Brain microvascular endothelial cell (primary cell): ENCODE data around the gene GRM4.

Experiments
- DNase-seq: peaks from one replicate; pipeline ENCODE4 v3.0.0-alpha.2; 2020
- H3K27ac ChIP-seq: fragments of 250-450 bp; sonication (Bioruptor Pico); 2 replicates; pipeline ENCODE4 v1.5.1; 2020; ENCODE audit warnings: mild to moderate bottlenecking, moderate library complexity
- H3K27me3 ChIP-seq: fragments of 250-450 bp; sonication (Bioruptor Pico); replicated peaks from 2 replicates; pipeline ENCODE4 v1.5.1; 2020; ENCODE audit warnings: mild to moderate bottlenecking
- H3K36me3 ChIP-seq: fragments of 250-450 bp; sonication (Bioruptor Pico); replicated peaks from 2 replicates; pipeline ENCODE4 v1.5.1; 2020; ENCODE audit warnings: mild to moderate bottlenecking
- H3K4me3 ChIP-seq: 2 replicates; pipeline ENCODE4 v1.5.1; 2011; ENCODE audit warnings: low read depth, mild to moderate bottlenecking, control low read depth, low read length, moderate library complexity
- in situ Hi-C: cut with HindIII; loops from 2 replicates; pipeline ENCODE4 v1.10.0; 2017; ENCODE audit warnings: low sequenced_read_pairs, low pct_ligation_motif_present
- TF ChIP-seq, protein P1 (sequence below): IDR thresholded peaks from 2 replicates; pipeline ENCODE4 v1.5.1; 2011; ENCODE audit warnings: low read depth, mild to moderate bottlenecking, moderate library complexity, low read length, control low read depth, inconsistent platforms; ENCODE audit errors: missing control alignments

GRM4 gene

DNA sequence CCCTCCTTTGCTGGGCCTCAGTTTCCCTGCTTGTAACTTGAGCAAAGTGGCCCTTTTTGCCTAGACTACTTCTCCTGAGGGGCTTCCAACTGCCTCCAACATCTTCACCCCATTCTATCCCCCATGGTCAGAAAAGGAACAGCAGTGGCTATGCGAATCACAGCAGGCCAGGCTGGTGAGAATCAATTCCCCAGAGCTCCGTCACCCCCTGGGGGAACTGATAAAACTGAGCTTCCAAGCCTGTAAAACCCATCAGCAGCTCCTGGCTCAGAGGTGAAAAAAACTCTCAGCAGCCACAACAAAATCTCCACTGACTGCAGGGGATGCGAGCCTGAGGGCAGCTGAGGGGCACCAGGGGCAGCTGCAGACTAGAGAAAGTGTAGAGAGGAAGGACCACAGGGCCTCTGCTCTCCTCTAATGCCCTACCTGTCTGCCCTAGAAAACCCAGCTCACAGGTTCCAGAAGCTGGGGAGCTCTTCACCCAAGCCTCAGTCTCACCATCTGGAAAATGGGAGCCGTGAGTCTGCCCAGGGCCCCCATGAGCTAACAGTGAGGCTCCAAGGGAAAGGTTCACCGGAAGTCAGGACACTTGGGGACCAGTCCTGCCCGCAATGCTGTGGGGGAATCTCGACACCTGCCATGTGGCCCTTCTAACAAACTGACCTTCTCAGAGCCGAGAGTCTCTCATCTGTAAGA lies 120.6 kb downstream of the GRM4 start:
- Histone ChIP-seq H3K27ac (no peak overlapping the region), H3K4me3 (no peak overlapping the region), H3K27me3 (no peaks in the 10 kb centered on the region), H3K36me3 (no peaks in the 10 kb centered on the region)
- no peak for DNase-seq
- in situ Hi-C loops: no loop called here
- TF ChIP-seq, protein P1, sequence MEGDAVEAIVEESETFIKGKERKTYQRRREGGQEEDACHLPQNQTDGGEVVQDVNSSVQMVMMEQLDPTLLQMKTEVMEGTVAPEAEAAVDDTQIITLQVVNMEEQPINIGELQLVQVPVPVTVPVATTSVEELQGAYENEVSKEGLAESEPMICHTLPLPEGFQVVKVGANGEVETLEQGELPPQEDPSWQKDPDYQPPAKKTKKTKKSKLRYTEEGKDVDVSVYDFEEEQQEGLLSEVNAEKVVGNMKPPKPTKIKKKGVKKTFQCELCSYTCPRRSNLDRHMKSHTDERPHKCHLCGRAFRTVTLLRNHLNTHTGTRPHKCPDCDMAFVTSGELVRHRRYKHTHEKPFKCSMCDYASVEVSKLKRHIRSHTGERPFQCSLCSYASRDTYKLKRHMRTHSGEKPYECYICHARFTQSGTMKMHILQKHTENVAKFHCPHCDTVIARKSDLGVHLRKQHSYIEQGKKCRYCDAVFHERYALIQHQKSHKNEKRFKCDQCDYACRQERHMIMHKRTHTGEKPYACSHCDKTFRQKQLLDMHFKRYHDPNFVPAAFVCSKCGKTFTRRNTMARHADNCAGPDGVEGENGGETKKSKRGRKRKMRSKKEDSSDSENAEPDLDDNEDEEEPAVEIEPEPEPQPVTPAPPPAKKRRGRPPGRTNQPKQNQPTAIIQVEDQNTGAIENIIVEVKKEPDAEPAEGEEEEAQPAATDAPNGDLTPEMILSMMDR: no peak

DNA sequence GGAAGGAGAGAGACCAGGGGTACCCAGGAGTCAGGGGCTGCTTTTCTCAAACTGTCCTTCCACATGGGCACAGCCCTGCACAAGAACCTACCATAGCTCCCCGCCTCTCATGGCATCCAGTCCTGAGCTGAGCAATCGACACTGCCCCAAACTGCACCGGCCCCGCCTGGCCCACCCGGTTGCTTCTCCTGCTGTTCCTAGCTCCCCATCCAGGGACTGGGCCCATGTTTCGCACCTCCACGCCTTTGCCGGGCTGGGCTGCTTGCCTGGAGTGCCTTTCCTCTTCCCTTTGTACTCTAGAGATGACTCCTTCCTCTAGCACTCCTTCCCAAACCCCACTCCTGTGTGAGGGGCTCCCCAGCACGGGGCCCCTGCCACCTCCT lies 123.0 kb downstream of the GRM4 start:
- no peaks in the 10 kb centered on the region for H3K27me3 ChIP-seq
- TF ChIP-seq, protein P1: no peak
- H3K27ac ChIP-seq: no peak overlapping the region
- DNase-seq: no peak
- no peaks in the 10 kb centered on the region for H3K36me3 ChIP-seq
- no peak overlapping the region for H3K4me3 ChIP-seq
- in situ Hi-C loops: no loop called here

DNA sequence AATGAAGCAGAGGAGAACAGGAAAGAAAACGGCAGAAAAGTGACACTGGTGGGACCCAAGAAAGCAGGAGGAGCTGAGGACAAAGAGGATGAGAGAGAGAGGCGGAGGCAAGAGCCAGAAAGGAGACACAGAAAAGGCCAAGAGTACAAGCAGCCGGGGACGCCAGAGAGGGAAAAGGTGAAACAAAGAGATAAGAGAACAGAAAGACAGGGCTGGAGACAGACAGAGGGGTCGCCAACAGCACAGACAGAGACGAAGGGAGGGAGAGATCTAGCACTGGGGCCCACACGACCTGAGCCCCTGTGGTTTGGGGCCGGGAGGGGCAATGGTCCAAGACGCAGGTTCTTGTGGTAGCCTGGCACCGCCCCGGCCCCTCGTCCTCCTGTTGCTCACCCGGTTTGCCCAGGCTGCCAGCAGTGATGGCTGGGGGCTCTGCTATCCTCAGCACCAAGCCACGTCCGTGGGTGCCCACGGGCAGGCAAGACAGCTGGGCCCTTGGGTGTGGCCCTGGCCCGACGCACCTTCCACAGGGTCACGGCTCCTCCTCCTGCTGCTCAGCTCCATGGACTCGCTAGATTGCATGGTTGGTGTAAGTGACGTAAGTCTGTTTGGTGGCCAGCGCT lies 123.5 kb downstream of the GRM4 start:
- DNase-seq: no peak
- no peaks in the 10 kb centered on the region for H3K36me3 ChIP-seq
- TF ChIP-seq, protein P1: no peak
- no peaks in the 10 kb centered on the region for H3K27me3 ChIP-seq
- in situ Hi-C loops: no loop called here
- H3K4me3 ChIP-seq: no peak overlapping the region
- H3K27ac ChIP-seq: no peak overlapping the region

DNA sequence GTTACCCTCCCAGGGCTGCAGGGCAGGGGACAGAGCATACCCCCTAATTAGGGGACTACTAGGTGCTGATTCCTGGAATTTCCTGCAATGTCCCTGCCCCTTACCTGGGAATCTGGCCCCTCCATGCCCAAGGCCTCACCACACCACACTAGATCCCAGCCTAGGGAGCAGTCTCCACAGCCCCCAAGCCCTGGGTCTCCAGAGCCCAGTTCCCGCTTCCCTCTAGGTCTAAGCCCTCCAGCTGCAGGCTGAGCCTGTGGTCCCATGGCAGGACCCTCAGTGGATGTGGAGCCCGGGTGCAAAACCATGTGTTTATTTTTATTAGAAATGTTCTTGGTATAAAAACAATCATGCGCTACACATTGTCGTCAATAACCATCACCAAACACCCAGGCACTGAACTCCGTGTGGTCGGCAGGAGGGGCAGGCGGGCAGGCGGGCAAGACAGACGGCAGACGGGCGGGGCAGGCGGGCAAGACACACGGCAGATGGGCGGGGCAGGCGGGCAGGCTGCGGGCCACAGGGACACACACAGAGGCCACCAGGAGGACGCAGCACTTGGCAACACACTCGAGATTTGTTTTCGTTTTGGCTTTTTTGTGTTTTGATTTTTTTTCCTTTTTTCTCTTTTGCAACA lies 124.2 kb downstream of the GRM4 start:
- Histone ChIP-seq H3K27me3 (no peaks in the 10 kb centered on the region), H3K4me3 (no peak overlapping the region), H3K27ac (no peak overlapping the region), H3K36me3 (no peaks in the 10 kb centered on the region)
- in situ Hi-C loops: no loop called here
- no peak for DNase-seq
- TF ChIP-seq, protein P1: no peak

DNA sequence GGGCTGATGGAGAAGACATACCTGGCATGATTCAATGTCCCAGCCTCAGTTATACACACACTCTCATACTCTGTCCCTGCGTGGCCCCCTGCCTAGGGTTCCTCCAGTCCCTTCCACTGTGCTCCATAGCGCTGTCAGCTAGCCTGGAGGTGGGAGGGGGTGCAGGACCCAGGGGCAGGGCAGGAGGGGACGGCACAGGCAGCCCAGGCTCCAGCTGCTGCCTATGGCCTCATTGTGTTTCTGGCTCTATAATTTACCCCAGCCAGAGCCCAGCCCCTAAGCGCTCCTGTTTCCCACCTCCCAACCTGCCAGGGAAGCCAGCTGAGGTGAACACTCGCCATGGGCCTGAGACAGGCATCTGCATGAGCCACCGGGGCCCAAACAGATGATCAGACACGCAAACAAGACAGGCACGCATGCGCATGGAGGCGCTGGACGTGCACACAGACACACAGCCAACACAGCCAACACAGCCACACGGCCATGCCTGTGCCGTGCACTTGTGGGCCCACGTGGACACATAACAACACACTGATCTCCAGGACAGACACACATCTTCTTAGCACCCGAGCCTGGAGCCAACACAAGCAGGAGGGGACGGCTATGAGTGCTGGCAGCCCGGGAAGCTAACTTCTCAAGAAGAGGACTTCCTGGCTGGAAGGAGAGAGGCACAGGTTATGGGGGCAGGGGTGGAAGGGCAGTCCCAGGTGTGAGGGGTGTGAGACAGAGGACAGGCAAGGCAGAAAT lies 124.9 kb downstream of the GRM4 start:
- Histone ChIP-seq H3K27ac (no peak overlapping the region), H3K4me3 (no peak overlapping the region), H3K27me3 (no peaks in the 10 kb centered on the region), H3K36me3 (no peaks in the 10 kb centered on the region)
- DNase-seq: no peak
- in situ Hi-C loops: no loop called here
- TF ChIP-seq, protein P1: no peak
